K562 (cell line): ENCODE data around the gene LRRC51. TPM values are rescaled to one million over a fixed set of nuclear protein-coding genes. Genes with fewer than 3 reads are reported as not detected.

Source experiments
- CHD1 ChIP-seq: fragments of 200-600 bp; sonication (generic); IDR thresholded peaks from one replicate; pipeline ENCODE4 v1.6.1; 2012; ENCODE audit warnings: mild to moderate bottlenecking, moderate library complexity, low read length, inconsistent platforms
- CSDE1 ChIP-seq, 2 experiments: fragments of 450-650 bp; IDR thresholded peaks; 2 replicates each; pipeline ENCODE4 v1.6.1; 2016; ENCODE audit warnings: mild to moderate bottlenecking in 1 of 2
- FOXK2 ChIP-seq, 2 experiments: fragments of 450-650 bp; IDR thresholded peaks in 1 of 2; conservative IDR thresholded peaks in 1 of 2; 2 replicates each; pipeline ENCODE4 v1.6.1; 2016; ENCODE audit warnings: low read depth in 2 of 2, mild to moderate bottlenecking in 1 of 2
- SAFB ChIP-seq: fragments of 200-400 bp; formaldehyde crosslinking; IDR thresholded peaks from 2 replicates; pipeline ENCODE4 v1.6.1; 2017; ENCODE audit warnings: low read depth, low read length, borderline replicate concordance
- ZNF592 ChIP-seq: fragments of 450-650 bp; IDR thresholded peaks from 2 replicates; pipeline ENCODE4 v1.6.1; 2017; ENCODE audit warnings: antibody characterized with exemption, mild to moderate bottlenecking
- polyA plus RNA-seq, 8 experiments: library from polyadenylated mRNA; depleted of rRNA in 4 of 8; stranded (reverse) in 5 of 8; unstranded in 3 of 8; fragments of >200 nt; fragmentation: Nextera tagmentation in 2 of 8; fragmentation: Illumina TruSeq in 1 of 8; extraction: Ambion mirVana in 2 of 8; extraction: Trizol in 1 of 8; gene quantifications; 2 replicates each; pipeline versions ENCODE4 v1.2.1 to v1.2.3, GENCODE V29; 2011 to 2014; ENCODE audit warnings: inconsistent platforms in 1 of 8, missing spikeins in 1 of 8
- total RNA-seq, 7 experiments: library from RNA; depleted of rRNA in 6 of 7; stranded (reverse); fragments of >200 nt in 6 of 7; fragmentation: Illumina TruSeq in 2 of 7; extraction: Trizol in 2 of 7; gene quantifications; 2 replicates each; pipeline versions ENCODE4 v1.2.1 to v1.2.3, GENCODE V29; 2011 to 2021; ENCODE audit warnings: low replicate concordance in 1 of 7
- TF ChIP-seq, protein P1 (sequence below), 3 experiments: fragments of 200-800 bp in 1 of 3; fragments of 250-450 bp in 1 of 3; fragments of 450-650 bp in 1 of 3; sonication (Bioruptor Pico) in 1 of 3; sonication (Bioruptor generic) in 1 of 3; formaldehyde crosslinking in 1 of 3; IDR thresholded peaks; 2 replicates each; pipeline versions ENCODE4 v1.6.1 to v1.8.0; 2016 to 2022; ENCODE audit warnings: mild to moderate bottlenecking in 2 of 3, missing genetic modification characterization in 2 of 3, missing compliant biosample characterization in 1 of 3, moderate library complexity in 1 of 3

The LRRC51 gene
- total and polyA plus RNA-seq, 9 of the 15 experiments (the other 6 are each of a cell fraction or from before 2014, with no cell fraction given), result 4.7 to 10.6 (median 5.6) TPM

DNA sequence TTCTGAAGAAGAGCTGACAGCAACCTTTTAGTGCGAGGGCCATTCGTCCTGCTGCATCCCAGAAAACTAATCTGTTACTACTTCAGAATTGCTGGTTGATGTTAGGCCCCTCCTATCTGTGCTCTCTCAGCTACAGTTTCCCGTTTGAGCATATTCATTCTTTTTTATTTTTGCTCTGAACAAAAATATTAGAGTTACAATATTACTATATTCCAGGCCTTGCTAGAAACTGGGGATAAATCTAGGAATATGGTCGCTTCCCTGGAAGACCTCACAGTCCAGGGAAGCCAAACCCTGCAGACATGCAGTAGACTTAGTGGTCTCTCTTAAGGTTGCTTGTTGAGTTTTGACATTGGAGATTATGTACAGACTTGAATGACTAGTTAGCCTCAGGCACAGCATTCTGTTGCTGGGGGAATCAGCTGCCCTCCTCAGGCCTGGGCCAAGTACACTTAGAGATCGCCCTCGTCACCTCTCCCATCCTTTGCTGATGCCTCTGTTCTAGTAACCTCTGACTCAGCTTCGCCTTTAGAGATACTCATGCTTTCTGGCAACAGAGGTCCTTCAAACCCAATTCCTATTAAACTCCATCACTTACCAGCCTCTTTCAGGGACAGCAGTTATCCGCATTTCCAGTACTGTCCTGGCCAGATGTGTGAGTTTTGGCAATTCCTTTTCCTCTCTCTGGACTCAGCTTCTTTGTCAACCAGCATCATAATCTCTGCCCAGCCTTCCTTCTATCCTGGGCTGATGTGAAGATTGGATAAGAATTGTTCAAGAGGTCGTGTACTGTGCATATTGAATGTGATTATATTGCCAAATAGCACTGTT, 32.5 kb downstream of the LRRC51 start (continued):
- TF ChIP-seq ZNF592 (peak; percentile 82), CSDE1 (IDR thresholded peaks at IDR 0.05) (0 out of 4 replicates have a peak, but pooled peaks of 1 of the 2 experiments have one; percentile 30), CHD1 (peak; percentile 54), SAFB (no peak), FOXK2 (conservative IDR thresholded peaks at IDR 0.05 in 1 of 2, IDR thresholded peaks at IDR 0.05 in 1 of 2; ENCODE audit: low read depth in 2 of 2) (0 out of 4 replicates have a peak, but pooled peaks of 1 of the 2 experiments have one; percentile 9)
- TF ChIP-seq, protein P1, sequence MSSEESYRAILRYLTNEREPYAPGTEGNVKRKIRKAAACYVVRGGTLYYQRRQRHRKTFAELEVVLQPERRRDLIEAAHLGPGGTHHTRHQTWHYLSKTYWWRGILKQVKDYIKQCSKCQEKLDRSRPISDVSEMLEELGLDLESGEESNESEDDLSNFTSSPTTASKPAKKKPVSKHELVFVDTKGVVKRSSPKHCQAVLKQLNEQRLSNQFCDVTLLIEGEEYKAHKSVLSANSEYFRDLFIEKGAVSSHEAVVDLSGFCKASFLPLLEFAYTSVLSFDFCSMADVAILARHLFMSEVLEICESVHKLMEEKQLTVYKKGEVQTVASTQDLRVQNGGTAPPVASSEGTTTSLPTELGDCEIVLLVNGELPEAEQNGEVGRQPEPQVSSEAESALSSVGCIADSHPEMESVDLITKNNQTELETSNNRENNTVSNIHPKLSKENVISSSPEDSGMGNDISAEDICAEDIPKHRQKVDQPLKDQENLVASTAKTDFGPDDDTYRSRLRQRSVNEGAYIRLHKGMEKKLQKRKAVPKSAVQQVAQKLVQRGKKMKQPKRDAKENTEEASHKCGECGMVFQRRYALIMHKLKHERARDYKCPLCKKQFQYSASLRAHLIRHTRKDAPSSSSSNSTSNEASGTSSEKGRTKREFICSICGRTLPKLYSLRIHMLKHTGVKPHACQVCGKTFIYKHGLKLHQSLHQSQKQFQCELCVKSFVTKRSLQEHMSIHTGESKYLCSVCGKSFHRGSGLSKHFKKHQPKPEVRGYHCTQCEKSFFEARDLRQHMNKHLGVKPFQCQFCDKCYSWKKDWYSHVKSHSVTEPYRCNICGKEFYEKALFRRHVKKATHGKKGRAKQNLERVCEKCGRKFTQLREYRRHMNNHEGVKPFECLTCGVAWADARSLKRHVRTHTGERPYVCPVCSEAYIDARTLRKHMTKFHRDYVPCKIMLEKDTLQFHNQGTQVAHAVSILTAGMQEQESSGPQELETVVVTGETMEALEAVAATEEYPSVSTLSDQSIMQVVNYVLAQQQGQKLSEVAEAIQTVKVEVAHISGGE (CRISPR knock-in tag; IDR thresholded peaks at IDR 0.05), result no peak
